ENCODE measurements around the gene COL25A1. TPM values are rescaled to one million over a fixed set of nuclear protein-coding genes. Genes with fewer than 3 reads are reported as not detected.

The COL25A1 gene
- total RNA-seq, 1 experiment from 2014 or later = not detected

DNA sequence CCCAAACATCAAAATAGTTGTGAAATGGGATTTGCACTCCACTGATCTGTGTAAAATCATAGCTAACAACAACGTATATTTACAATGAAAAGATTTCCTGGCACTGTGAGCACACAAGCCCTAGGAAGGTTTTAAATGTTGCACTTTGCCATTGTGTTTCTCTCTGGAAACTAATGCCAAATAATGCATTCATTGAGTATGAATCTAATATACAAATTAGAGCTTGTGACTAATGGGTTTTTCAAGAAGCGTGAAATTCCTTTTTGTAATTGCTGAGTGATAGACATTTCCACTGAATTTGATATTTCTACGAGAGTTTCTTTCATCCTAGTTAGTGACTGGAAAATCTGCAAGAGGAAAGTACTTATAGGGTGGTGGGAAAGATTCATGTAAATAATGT lies 135.9 kb downstream of the COL25A1 start:
- ATAC-seq = no peak
- BruUV-seq (replicated peaks) = no TSS peak

DNA sequence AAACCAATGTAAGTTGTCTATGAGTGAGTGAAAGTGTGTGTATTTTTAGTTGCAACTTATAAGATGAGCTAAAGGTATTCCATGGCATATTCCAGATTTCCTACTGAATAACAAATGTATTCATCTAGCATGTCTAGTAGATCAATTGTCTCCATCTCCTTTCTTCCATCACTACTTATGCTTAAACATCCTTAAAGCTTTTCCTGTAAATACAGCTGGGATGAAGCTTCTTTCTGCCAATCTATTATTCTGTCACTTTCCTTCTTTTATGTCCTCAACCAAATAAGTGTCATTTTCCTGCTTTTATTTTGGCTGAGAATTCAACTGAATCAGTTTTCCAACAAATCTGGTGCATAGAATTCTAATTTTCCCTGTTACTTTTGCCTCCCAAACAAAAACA lies 136.3 kb downstream of the COL25A1 start:
- in situ Hi-C loops (cut with HindIII; ENCODE audit: low pct_unique_long_range_greater_than_20kb, low sequenced_read_pairs) (no loop called here), intact Hi-C loops (cut with micrococcal nuclease; ENCODE audit: unreplicated experiment) (no loop called here)
- no TSS peak for BruUV-seq (replicated peaks)
- H3K9me3 ChIP-seq (ENCODE audit: control insufficient read depth, insufficient read depth, low read depth, low read length) = no peaks in the 10 kb centered on the region
- TF ChIP-seq TCF7L2 (IDR thresholded peaks at IDR 0.05; ENCODE audit: low read depth, low read length) (no peak), SIN3A (IDR thresholded peaks at IDR 0.05; ENCODE audit: borderline replicate concordance, insufficient read depth, low read depth, low read length) (no peak), POLR2AphosphoS5 (IDR thresholded peaks at IDR 0.05; ENCODE audit: low read depth, low read length) (no peak)
- TF ChIP-seq, protein P1, sequence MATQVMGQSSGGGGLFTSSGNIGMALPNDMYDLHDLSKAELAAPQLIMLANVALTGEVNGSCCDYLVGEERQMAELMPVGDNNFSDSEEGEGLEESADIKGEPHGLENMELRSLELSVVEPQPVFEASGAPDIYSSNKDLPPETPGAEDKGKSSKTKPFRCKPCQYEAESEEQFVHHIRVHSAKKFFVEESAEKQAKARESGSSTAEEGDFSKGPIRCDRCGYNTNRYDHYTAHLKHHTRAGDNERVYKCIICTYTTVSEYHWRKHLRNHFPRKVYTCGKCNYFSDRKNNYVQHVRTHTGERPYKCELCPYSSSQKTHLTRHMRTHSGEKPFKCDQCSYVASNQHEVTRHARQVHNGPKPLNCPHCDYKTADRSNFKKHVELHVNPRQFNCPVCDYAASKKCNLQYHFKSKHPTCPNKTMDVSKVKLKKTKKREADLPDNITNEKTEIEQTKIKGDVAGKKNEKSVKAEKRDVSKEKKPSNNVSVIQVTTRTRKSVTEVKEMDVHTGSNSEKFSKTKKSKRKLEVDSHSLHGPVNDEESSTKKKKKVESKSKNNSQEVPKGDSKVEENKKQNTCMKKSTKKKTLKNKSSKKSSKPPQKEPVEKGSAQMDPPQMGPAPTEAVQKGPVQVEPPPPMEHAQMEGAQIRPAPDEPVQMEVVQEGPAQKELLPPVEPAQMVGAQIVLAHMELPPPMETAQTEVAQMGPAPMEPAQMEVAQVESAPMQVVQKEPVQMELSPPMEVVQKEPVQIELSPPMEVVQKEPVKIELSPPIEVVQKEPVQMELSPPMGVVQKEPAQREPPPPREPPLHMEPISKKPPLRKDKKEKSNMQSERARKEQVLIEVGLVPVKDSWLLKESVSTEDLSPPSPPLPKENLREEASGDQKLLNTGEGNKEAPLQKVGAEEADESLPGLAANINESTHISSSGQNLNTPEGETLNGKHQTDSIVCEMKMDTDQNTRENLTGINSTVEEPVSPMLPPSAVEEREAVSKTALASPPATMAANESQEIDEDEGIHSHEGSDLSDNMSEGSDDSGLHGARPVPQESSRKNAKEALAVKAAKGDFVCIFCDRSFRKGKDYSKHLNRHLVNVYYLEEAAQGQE (IDR thresholded peaks at IDR 0.05; ENCODE audit: insufficient read depth in 1 of 2, low read depth in 2 of 2, low read length in 1 of 2) = no peak
- TF ChIP-seq, protein P2, sequence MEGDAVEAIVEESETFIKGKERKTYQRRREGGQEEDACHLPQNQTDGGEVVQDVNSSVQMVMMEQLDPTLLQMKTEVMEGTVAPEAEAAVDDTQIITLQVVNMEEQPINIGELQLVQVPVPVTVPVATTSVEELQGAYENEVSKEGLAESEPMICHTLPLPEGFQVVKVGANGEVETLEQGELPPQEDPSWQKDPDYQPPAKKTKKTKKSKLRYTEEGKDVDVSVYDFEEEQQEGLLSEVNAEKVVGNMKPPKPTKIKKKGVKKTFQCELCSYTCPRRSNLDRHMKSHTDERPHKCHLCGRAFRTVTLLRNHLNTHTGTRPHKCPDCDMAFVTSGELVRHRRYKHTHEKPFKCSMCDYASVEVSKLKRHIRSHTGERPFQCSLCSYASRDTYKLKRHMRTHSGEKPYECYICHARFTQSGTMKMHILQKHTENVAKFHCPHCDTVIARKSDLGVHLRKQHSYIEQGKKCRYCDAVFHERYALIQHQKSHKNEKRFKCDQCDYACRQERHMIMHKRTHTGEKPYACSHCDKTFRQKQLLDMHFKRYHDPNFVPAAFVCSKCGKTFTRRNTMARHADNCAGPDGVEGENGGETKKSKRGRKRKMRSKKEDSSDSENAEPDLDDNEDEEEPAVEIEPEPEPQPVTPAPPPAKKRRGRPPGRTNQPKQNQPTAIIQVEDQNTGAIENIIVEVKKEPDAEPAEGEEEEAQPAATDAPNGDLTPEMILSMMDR (IDR thresholded peaks at IDR 0.05) = no peak
- ChIA-PET CTCF (no interaction called here), POLR2A (no interaction called here)
- no peaks in the 10 kb centered on the region for H3K4me1 ChIP-seq (ENCODE audit: control insufficient read depth, insufficient read depth, low read length)
- ATAC-seq (no peak), DNase-seq (ENCODE audit: low read depth, low spot score) (no peak)
- no peaks in the 10 kb centered on the region for H3K36me3 ChIP-seq (ENCODE audit: control insufficient read depth, insufficient read depth, low read length)
- H3K4me3 ChIP-seq (ENCODE audit: low read depth in 2 of 2, low read length in 2 of 2) = no peak overlapping the region
- no peak overlapping the region for H3K27ac ChIP-seq (ENCODE audit: low read length)
- no peaks in the 10 kb centered on the region for H3K27me3 ChIP-seq (ENCODE audit: control insufficient read depth, insufficient read depth, low read length)

More for the DNA sequence above, 135.9 kb downstream of the COL25A1 start:
- Histone ChIP-seq H3K4me3 (ENCODE audit: low read depth in 2 of 2, low read length in 2 of 2) (no peak overlapping the region), H3K9me3 (ENCODE audit: control insufficient read depth, insufficient read depth, low read depth, low read length) (no peaks in the 10 kb centered on the region), H3K36me3 (ENCODE audit: control insufficient read depth, insufficient read depth, low read length) (no peaks in the 10 kb centered on the region), H3K27ac (ENCODE audit: low read length) (no peak overlapping the region), H3K27me3 (ENCODE audit: control insufficient read depth, insufficient read depth, low read length) (no peaks in the 10 kb centered on the region), H3K4me1 (ENCODE audit: control insufficient read depth, insufficient read depth, low read length) (no peaks in the 10 kb centered on the region)
- ChIA-PET CTCF (no interaction called here), POLR2A (no interaction called here)
- TF ChIP-seq TCF7L2 (IDR thresholded peaks at IDR 0.05; ENCODE audit: low read depth, low read length) = no peak
- TF ChIP-seq, protein P1 (IDR thresholded peaks at IDR 0.05; ENCODE audit: insufficient read depth in 1 of 2, low read depth in 2 of 2, low read length in 1 of 2) = no peak
- TF ChIP-seq POLR2AphosphoS5 (IDR thresholded peaks at IDR 0.05; ENCODE audit: low read depth, low read length) = no peak
- TF ChIP-seq, protein P2 (IDR thresholded peaks at IDR 0.05) = no peak
- no peak for TF ChIP-seq SIN3A (IDR thresholded peaks at IDR 0.05; ENCODE audit: borderline replicate concordance, insufficient read depth, low read depth, low read length)
- in situ Hi-C loops (cut with HindIII; ENCODE audit: low pct_unique_long_range_greater_than_20kb, low sequenced_read_pairs) (no loop called here), intact Hi-C loops (cut with micrococcal nuclease; ENCODE audit: unreplicated experiment) (no loop called here)
- DNase-seq (ENCODE audit: low read depth, low spot score) = no peak

Data from Panc1 (cell line).